ENCODE data around the gene ASAH2. TPM values are rescaled to one million over a fixed set of nuclear protein-coding genes. Genes with fewer than 3 reads are reported as not detected.

Gene ASAH2
- 0.32 TPM for total RNA-seq
- long read RNA-seq, result 0 reads

DNA sequence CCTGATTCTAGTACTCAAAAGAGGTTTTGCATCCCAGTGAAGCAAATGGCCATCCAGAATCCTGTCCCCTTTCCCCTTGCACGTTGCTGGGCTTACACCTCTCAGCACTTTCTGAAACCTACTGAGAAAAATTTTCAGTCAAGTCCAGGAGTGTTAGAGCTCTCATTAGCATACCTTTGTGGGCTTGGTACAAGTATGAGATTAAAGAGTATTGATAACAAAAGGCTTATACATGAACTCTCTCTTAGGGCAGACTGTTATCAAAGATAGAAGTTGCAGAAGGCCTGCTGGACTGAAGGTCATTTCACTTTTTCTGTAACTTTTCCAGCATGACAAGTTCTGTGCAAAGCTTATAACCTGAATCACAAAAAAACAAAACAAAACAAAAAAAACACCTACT is at the start of gene ASAH2:
Gene ASAH2, minus strand, starts transcription at position 123 of the 400 bp plus-strand sequence. CDS start 2,906 bp downstream, outside the sequence.
- intact Hi-C loops (cut with micrococcal nuclease), result no loop called here
- ATAC-seq (no peak), DNase-seq (no peak)

DNA sequence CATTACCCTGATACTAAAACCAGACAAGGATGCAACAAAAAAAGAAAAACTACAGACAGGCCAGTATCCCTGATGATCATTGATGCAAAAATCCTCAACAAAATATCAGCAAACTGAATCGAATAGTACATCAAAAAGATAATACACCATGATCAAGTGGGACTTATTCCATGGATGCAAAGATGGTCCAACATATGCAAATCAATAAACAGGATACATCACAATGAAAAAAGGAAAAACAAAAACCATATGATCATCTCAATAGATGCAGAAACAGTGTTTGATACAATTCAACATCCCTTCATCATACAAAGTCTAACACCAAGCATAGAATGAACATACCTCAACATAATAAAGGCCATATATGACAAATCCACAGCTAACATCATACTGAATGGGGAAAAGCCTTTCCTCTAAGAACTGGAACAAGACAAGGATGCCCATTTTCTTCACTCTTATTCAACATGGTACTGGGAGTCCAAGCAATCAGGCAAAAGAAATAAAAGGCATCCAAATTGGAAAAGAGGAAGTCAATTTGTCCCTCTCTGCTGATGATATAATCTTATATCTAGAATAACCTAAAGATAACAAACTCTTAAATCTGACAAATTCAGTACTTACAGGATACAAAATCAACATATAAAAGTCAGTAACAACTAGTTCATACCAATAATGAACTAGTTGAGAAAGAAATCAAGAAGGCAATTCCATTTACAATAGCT is 48.8 kb upstream of the ASAH2 start:
- intact Hi-C loops (cut with micrococcal nuclease), result loop anchor here (10.0 kb wide), 1 partner anchor 125 kb away; no protein-coding TSS in a partner anchor
- no peak for ATAC-seq

DNA sequence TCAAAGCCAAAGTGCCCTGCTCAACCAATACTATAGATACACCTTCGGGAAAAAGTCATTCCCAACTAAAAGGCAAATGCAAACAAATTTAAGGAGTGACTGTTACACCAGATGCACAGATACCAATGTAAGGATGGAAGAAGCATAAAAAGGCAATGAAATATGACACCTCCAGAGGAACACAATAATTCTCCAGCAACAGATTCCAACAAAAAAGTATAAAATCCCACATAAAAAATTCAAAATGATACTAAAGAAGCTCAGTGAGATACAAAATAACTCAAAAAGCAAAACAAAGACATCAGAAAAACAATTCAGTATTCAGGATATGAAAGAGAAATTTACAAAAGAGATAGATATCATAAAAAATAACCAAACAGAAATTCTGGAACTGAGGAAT is 44.1 kb upstream of the ASAH2 start:
- ATAC-seq (no peak), DNase-seq (no peak)
- intact Hi-C loops (cut with micrococcal nuclease), result loop anchor here (10.0 kb wide), 1 partner anchor 129 kb away; no protein-coding TSS in a partner anchor

More for the DNA sequence above, 48.8 kb upstream of the ASAH2 start:
- DNase-seq, result no peak

DNA sequence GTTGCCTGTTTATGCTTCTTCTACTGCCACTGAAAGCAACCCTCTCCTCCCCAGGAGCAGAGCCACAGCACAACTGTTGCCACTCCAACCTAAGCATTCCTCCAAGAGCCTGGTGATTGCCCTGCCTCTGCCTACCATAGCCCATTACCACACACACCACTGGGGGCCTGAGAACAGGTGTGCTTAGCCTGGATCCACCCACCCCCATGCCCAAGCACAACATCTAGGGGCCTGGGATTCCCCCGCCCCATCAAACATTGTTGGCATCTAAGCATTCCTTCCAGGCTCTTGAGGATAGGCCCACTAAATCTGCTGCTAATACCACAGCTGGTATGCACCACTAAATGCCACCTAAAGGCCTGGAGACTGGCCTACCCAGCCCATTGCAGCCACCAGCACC is 43.3 kb upstream of the ASAH2 start:
- no peak for DNase-seq
- intact Hi-C loops (cut with micrococcal nuclease), result loop anchor here (10.0 kb wide), 1 partner anchor 130 kb away; no protein-coding TSS in a partner anchor
- no peak for ATAC-seq

DNA sequence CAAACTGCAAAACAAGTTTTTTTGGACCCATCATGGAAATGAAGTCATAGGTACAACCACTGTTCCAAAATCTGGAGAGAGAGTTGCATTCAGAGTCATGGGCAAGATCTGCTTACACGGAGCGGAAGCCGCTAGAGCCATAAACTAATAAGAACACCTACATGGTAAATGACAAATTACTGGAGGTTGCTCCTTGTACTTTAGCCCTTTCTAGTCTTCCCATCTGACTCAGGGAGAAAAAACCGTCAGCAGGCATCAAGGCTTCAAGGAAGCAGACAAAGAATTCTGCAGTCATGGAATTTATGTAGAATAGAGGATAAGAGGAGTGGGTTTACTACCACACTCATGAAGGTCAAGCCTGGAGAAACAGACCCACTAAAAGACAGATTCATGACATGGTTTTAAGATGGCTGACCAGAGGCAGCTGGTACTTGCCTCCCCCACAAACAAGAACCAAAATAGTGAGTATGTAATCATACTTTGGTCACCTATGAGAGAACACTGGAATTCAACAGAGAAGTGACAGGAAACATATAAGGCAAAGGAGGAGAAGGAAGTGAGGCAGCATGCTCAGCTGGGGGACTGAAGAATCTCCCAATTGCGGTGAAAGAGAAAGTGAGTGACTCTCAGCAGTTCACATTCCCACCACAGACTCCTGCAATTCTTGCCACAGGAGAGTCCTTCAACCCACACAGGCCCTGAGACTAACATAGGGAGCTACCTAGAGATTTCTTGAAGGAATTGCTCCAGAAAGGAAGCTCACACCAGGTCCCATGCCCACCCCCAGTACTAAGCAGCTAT is 42.4 kb upstream of the ASAH2 start:
- ATAC-seq (no peak), DNase-seq (no peak)
- intact Hi-C loops (cut with micrococcal nuclease), result loop anchor here (10.0 kb wide), 1 partner anchor 131 kb away; no protein-coding TSS in a partner anchor

DNA sequence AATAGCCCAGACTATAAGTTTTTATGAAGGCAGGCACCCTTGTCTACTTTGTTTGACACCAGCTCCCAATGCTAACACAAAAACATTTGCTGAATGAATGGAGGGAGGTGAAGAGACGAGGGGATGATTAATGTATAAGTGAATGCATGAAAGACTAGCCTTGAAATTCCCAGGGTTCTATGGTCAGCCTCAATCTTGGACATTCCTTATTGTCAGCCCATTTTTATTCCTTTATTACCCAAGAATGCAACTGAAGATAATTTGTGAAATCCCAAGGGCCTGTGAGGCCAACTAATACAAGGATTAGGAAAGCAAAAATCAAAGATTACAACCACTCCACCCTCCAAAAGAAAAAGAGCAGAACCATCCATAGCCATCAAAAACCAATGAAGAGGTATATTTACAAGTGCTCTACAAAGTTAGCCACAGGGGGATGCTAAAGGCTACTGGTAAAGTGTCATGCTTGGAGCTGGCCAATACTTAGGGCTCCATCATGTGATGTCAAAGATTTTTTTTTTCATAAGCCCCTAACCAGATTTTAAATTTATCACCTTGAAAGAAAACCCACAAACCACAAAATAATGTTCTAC is 40.0 kb upstream of the ASAH2 start:
- intact Hi-C loops (cut with micrococcal nuclease), result loop anchor here (10.0 kb wide), 1 partner anchor 133 kb away; no protein-coding TSS in a partner anchor
- ATAC-seq, result peak; percentile 43

DNA sequence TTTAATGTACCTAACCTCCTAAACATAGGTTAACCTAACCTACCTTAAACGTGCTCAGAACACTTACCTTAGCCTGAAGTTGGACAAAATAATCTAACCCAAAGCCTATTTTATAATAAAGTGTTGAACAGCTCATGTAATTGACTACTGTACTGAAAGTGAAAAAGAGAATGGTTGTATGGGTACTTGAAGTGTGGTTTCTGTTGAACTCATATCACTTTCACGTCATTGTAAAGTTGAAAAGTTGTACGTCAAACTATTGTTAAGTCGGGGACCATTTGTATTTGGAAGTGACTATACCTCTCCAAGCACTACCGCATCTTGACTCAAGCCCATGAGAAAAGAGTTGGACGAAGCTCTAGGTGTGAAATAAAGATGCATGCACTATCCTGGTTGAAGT is 37.9 kb upstream of the ASAH2 start:
- intact Hi-C loops (cut with micrococcal nuclease), result no loop called here
- DNase-seq (no peak), ATAC-seq (no peak)

More for the DNA sequence above, 40.0 kb upstream of the ASAH2 start:
- DNase-seq, result no peak

DNA sequence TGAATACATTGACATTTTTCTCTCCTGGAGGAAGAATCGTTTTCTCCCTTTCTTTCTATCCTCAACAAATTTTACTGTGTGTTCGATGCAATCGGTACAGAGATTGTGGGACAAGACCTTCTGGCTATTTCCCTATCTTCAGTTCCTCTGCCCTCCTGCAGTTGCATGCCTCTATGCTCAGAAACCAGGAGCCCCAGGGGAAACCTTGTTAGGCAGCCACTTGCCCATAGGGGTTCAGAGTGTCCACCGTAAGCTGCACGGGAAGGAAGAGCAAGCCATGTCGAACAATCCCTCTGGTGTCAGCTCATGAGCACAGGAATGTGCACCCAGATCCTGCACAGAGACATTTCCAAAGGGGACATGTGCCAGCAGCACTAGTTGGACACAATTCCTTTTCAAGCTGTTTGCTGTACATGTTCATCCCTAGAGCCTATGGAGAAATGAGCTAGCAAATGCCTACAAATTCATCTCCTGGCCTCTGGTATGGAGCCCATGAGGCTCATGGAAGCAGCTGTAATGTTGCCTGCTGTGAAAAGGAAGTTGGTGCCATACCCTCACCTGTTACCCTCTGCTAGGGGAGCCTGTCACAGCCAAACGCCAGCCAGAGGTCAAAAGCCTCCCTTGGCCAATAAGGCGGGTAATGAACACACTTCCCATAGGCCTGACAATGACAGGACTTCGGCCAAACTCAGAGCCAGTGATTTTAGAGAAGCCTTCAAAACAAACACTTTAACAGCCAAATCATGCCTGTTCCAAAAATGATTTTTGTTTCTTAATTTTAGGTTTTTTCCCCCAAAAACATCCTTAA is 35.9 kb upstream of the ASAH2 start:
- no peak for ATAC-seq
- no peak for DNase-seq
- intact Hi-C loops (cut with micrococcal nuclease), result no loop called here

DNA sequence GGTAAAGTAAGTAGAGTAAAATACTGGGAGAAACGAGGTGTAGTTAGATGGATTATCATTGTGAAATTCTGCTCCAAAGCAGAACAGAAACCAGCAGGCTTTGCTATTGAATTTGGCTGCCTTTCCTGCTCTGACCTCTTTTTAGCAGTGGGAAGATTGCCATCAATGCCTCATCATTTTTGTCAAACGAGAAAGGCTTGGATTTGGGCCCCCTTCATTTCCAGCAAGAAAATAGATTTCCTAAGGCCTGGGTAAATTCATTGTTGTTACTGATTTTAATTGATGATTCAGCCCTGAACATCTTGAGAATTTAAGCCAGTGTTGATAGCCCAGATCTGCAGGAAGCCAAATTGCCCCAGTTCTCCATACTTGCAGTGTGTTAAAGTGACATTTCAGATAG is 35.2 kb upstream of the ASAH2 start:
- intact Hi-C loops (cut with micrococcal nuclease), result no loop called here
- ATAC-seq (peak; percentile 30), DNase-seq (no peak)

DNA sequence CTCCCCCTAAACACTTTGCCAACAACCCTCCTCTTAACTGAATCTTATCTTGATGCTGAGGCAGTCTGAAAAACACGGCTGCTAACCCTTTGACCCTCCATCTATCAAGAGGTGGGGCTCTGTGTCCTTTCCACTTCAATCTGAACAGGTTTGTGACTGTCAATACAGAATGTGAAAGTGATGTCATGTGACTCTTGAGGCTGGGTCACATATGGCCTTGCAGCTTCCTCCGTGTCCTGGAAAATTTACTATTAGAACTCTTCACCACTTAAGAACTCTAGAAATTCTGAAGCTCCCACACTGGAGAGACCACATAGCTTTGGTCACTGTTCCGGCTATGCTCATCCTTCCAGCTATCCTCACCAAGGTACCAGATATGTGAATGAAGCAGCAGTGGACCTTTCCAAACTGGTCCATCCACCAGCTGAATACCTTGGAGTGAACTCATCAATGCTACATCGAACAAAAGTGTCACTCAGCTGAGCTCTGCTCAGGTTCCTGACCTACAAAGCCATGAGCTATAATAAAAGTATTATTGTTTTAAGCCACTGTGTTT is 30.7 kb upstream of the ASAH2 start:
- no peak for ATAC-seq

DNA sequence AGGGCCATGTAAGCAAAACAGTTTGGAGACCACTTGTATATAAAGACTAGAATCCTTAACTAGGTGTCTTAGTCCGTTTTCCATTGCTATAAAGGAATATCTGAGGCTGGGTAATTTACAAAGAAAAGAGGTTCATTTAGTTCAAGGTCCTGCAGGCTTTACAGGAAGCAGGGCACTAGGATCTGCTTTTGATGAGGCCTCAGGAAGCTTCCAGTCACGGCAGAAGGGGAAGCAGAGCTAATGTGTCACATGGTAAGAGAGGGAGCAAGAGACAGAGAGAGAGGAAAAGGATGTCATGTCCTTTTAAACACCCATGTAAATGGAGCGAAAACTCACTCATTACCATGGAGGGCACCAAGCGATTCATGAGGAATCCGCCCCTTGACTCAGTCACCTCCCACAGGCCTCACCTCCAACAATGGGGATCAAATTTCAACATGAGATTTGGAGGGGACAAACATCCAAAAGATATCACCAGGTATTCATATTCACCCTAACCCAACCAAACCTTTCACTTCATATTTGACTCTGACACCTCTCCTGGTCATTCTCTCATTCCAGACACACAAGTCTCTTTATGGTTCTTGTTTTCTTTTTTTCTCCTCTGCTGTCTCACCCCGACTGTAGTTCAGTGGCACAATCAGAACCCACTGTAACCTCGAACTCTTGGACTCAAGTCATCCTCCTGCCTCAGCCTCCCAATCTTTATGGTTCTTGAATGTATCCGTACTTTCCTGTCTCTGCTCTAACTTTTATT is 30.1 kb upstream of the ASAH2 start:
- intact Hi-C loops (cut with micrococcal nuclease), result no loop called here
- DNase-seq (no peak), ATAC-seq (no peak)

More for the DNA sequence above, 30.7 kb upstream of the ASAH2 start:
- intact Hi-C loops (cut with micrococcal nuclease), result no loop called here
- DNase-seq, result no peak

DNA sequence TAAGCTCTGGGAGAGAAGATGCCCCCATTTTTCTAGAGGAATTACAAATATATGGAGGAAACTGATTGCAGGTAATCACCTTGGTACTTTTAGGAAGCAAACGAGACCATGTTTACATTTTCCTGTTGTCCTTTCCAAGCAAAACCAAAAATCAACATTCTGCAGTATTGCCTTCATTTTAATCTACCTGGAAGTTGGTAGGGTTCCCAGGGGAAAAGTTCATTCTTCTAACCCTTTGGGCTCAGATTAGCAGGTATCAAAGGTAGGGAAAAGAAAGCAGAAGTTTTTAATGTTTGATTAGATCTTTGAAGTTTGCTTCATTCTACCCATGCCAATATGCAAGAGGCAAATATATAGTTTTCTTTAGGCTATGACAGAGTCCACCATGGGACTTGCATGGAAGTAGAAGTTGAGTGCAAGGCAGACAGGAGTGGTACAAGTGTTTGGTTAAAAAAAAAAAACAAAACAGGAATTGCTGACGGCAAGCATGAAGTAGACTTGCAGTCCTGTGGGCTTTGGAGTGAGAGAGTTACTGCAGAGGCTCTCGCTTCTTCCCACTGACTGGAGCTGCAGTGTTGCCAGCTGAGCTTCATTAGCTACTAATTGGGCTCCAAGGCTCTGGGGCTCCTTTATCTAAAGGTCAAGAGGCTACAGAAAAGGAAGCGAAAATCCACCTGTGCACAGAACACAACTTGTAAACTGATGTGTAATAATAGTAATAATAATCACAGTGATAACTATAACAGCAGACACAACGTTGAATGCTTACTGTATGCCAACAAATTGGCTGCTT is 28.9 kb upstream of the ASAH2 start:
- intact Hi-C loops (cut with micrococcal nuclease), result no loop called here
- no peak for DNase-seq
- ATAC-seq, result no peak

DNA sequence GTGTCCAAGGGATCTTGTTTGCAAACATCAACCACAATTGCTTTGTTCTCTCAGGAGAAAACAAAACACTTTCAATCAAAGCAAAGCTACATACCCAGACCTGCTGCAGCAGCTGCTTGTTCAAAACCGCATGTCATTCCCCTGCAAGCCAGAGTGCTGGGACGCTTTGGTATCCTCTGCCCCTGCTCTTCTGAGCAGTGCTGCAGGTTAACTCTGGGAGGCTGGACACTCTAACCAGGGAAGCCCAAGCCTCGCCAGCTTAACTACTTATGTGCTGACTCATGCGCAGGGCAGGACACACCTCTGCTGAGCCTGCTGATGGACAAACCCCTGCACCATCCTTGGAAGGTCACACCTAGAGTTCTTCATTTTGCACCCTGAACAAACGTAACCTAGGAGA is 28.2 kb upstream of the ASAH2 start:
- no peak for DNase-seq
- intact Hi-C loops (cut with micrococcal nuclease), result no loop called here
- no peak for ATAC-seq

DNA sequence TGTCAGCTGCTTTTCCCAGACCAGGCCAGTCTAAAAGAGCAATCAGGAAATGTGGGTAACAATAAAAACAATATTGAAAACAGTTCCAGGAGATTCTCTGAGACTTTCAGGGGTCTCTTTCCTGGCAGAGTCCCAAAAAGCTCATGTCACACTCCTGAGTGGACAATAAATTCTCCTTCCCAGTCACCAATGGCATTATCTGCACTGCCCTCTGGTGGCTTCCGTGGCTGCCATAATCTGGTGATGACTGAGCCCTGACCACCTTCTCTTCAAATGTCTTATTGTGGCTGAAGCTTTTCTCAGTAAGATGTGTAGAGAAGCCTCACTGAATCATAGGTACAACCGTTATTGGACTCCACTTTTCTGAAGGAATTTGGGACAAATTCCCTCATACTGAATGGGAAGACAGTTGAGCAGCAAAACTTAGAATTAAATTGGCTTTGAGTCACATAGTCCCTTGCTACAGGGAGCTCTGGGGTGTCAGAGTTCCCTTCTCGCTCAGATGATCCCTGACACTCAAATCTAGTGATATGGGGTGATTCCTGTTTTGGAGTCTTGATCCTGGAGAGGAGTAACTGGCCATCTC is 24.4 kb upstream of the ASAH2 start:
- intact Hi-C loops (cut with micrococcal nuclease), result no loop called here
- DNase-seq (peak; percentile 55), ATAC-seq (peak; percentile 58)

DNA sequence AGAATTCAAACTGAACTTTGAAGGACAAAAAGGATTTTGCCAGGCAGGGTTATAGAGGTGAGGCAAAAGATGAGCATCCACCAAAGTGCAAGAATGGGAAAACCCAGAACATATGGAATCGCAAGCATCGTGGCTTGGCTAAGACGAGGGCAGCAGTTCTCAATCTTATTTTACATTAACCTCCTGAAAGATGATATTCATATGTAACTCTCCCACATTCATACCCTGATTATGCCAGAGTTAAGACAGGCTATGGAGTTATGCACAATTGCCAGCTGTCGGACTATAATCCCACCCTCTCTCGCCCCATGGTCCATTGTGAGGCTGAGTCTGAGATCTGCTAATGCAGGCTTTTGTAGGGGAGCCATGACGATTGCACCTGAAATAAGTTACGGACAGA is 21.2 kb upstream of the ASAH2 start:
- ATAC-seq (no peak), DNase-seq (no peak)
- intact Hi-C loops (cut with micrococcal nuclease), result no loop called here

DNA sequence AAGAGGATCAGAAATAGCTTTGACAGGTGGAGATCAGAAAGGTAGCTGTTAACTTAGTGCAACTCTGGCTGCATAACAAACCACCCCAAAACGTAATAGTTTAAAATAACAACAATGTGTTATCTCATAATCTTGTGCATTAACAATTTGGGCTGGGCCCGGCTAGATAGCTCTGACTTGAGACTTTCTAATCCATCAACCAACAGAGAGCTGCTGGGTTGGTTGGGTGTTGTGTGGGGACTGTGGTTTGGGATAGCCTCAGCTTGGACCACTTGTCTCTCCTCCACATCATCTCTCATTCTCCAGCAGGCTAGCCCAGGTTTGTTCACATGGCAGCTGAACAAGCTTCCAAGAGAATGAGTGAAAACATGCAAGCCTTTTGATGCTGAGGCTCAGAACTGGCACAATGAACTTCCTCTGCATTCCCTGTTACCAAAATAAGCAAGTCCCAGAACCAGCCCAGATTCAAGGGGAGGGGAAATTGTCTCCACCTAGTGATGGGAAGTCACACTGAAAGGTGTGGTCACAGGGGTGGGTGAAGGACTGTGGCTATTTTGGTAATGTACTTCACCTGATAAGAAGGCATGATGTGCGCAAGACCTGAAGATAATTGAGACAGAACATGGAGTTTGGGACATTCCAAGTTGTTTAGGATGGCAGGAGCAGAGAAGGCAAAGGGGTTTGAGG is 20.4 kb upstream of the ASAH2 start:
- intact Hi-C loops (cut with micrococcal nuclease), result no loop called here
- no peak for ATAC-seq
- no peak for DNase-seq
